HG03571 (cell line): ENCODE results near the gene TSPAN5.
"Not testable (repeated sequence)": the region's sequence is repeated elsewhere in the genome, so short reads cannot be mapped to it uniquely, and the experiment has no call there.

Source experiments
- ATAC-seq: cut with Tn5 transposase; IDR thresholded peaks from one replicate; pipeline ENCODE4 v1.9.1; 2021; ENCODE audit not compliant: unreplicated experiment

TSPAN5 gene

DNA sequence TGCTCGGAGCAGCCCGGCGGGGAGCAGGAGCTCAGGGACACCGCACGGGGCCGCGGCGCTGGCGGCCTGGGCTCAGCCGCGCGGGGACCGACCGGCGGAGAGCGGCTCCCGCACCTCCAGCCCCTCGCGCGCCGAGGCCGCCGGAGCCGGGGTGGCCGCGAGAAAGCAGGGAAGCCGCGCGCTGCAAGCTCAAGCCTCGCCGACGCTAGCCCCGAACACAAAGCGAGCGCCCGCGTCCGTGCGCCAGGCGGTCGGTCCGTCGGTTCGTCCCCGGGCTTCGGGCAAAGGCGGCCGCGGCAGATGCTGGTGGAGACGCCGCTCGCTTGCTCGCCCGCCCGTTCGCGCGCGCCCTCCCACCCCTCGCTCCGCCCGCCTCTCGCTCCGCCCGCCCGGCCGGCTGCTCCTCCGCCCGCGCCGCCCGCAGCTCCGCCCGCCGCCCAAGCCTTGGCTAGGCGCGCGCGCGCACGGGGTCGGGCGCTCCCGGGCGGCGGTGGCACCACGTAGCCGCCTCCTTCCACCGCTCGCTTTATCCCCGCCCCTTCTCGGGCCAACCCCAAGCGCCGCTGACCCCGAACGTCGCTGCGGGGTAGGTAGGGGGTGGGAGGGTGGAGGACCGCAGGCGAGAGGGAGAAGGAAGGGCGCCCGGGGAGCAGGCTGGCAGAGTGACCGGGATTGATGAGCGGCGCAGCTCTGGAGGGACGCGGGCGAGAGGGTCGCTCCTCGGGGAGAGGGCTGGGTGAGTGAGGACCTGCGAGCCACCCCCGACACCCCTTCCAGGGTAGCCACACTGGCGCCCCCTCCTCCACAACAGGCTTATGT, at the start of gene TSPAN5:
TSS of gene TSPAN5 (minus strand) at position 325 of the 819 bp plus-strand sequence.
- peak; percentile 71 for ATAC-seq

DNA sequence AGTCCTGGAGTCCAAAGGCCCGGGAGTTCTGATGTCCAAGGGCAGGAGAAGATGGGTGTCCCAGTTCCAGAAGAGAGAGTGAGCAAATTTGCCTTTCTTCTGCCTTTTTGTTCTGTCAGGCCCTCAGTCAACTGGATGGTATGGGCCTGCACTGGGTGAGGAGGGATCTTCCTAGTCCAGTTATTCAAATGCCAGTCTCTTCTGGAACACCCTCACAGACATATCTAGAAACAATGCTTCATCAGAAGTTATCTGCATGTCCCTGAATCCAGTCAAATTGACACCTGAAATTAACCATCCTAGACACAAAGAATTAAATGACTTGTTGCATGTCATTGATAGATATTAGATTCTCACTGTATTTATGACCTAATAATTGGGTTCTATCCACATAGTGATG, 48.5 kb upstream of the TSPAN5 start:
- no peak for ATAC-seq

DNA sequence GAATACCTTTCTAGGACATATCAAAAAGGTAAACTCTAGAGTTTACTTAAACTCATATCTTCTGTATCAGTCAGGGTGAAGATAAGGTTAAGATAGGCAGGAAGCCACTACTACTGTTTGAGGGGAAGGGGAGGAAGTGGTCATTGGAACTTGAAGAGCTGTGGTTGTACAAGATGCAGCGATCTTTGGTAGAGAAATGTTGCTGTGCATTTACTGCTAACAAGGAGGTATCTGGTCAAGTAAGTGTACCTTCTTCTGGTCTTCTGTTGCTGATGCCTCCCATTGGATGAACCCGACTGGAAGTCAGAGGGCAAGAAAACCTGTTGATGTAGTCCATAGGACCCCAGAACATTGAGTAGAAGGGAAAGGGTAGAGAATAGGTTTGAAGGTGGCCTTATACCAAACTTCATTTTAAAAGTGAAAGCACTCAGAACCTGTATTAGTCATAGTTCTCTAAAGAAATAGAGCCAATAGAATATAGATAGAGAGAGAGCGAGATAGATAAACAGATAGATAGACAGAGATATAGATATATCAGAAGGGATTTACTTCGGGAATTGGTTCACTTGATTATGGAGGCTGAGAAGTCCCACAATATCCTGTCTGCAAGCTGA, 47.9 kb upstream of the TSPAN5 start:
- ATAC-seq = no peak

DNA sequence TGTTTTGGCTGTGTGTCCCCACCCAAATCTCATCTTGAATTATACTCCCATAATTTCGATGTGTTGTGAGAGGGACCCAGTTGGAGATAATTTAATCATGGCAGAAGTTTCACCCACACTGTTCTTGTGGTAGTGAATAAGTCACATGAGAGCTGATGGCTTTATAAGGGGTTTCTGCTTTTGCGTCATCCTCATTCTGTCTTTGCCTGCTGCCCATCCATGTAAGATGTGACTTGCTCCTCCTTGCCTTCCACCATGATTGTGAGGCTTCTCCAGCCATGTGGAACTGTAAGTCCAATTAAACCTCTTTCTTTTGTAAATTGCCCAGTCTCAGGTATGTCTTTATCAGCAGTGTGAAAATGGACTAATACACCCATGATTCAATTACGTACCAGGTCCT, 47.2 kb upstream of the TSPAN5 start:
- not testable (repeated sequence) for ATAC-seq

DNA sequence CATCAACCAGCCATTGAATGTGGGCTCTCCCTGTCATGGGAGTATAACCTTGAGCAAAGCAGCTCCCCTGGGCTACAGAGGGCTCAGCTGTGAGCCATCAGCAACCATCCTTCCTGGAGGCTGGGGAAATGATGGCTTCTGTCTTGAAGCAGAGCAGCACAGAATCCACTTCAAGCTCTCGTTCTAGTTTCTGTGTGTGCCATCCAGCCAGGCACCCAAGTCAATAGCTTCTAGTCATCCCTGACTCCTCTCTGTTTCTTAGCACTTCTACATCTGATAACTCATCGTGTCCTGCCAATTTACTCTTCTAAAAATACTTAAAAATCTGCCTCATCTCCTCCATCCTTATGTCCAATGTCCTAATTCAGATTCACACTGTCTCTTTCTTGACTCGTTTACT, 42.2 kb upstream of the TSPAN5 start:
- ATAC-seq = no peak

DNA sequence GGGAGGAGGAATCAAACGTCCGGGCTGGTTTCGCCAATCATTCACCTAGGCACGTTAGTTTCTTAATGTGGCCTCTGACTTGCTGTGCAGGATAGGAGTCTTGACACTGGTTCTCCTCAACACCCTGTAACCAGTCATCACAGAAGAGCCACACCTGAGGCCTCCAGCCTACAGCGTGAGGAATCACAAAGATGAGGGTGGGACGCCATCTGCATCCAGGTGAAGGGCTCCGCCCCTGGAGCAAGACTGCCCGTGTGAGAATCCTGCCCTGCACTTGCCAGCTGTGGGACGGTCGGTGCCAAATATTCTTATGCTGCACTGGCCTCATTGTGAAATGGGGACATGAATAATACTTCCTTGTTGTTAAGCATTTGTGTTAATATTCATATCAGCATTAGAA, 35.7 kb upstream of the TSPAN5 start:
- no peak for ATAC-seq

DNA sequence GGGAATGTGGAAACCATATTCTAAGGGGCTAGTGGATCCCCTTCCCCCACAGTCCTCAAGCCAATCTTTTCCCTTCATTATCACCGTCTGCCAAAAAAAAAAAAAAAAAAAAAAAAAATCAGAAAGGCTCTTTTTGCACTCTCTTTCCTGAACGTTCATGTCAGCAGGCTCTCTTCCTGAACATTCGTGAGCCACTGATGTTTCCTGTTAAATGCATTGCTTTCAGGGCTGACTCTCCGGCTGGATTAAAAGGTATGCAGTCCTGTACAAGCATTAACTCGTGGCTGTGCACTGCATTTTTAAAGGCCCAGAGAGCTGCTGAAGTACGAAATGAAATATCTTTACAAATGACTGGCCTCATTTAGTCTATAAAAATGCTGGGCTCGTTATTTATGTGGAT, 34.0 kb upstream of the TSPAN5 start:
- ATAC-seq = no peak

DNA sequence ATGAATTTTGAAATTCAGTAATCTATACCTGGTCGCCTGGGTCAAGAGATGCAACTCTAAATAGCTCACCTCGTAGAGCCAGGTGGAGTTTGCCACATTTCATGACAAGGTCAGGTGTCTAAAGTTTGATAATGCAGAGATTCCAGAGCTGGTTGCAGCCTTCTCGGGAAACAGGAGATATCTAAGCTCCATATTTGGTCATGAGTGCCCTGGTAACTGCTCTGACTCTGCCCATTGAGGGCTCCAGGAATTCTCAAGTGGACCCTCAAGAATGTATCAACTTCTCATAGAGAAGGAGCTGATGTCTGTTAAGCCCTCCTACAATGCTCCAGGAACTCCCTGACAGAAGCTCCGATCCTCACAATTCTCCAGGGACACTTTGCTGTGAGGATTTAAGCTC, 33.2 kb upstream of the TSPAN5 start:
- no peak for ATAC-seq

DNA sequence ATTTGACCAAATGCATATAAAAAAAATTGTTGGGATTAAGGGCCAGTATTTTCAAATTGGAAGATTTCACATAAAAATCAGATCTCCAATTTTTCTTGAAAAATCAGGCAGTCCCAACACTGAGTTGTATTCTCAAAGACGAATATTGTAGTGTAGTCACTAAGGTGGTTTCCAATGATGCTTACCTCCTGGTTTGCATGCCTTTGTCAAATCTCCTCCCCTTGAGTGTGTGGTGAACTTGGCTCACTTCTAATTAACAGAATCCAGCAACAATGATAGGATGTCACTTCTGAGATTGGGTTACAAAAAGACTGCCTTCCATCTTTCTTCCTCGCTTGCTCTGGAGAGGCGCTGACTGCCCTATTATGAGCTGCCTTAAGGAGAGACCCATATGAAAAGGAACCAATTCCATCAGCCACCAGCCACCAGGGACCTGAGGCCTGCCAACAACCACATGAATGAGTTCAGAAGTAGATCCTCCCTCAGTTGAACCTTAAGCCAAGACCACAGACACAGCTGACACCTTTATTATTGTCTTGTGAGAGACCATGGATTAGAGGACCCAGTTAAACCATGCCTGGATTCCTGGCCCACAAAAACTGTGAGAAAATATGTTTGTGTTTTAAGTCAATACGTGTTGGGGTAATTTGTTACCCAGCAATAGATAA, 31.2 kb upstream of the TSPAN5 start:
- no peak for ATAC-seq

DNA sequence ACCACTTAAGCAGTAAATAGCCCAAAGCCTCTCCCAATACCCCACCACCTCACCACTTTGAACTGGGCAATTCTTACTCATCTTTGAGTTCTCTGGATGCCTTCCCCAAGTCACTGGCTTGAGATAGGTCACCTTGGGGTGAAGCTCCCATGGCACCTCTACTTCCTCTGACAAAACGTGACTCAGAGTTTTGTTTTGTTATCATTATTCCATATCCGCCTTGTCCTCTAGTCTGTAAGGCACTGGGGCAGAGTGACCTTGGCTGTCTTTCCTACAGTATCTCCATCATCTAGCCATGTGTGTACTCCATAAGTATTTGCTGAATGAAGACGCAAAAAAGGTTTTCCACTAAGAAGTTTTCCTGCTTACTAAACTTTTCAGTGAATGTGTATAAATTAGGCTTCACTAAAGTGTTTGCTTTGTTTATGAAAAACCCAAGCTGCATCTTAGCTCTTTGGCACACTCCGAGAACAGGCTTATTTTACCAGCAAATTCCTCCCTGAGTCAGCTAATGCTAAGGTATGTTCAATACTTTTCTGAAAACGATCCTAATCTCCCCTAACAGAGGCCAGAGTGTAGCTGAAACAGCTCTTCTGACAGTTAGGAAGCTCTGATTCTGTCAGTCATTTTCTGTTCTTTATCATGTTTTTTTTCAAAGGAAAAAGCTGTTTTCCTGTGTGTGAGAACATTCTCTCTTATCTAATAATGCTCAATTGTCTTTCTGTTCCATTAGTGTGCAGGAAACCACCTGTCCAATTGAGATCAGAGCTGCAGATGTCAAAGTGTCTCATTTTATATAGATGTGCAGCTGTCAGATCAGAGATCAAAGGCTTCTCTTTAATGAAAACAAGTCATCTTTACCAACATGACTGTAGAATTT, 30.2 kb upstream of the TSPAN5 start:
- no peak for ATAC-seq

DNA sequence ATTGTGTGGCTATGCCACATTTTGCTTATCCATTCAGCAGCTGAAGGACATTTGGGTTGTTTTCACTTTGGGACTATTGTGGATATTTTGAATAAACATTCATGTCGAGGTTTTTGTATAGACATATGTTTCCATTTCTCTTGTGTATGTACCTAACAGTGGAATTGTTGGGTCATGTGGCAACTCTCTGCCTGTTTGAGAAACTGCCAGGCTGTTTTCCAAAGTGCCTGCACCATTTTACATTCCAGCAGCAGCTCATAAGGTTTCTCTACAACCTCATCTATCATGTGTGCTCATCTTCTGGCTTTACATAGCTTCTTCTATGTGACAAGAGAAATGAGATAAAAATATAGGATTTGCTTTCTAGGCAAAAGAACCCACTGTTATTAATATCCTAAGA, 29.5 kb upstream of the TSPAN5 start:
- ATAC-seq = no peak

DNA sequence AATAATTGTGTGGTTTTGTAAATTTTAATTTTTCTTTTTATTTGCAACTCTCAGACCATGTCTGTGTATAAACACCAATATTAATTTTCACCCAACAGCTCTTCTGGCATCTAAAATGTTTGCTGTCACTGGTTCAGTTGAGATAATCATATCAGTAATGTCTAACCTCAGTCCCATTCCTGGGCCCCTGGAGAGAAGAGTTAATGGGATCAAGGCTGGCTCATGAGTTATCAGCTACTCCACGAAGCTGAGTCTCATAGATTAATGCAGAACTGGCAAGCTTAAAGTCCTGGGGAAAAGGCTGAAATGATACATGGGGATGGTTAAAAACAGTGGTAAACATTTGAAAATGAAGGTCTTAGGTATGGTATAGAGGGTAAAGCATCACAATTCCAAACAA, 28.4 kb upstream of the TSPAN5 start:
- no peak for ATAC-seq

DNA sequence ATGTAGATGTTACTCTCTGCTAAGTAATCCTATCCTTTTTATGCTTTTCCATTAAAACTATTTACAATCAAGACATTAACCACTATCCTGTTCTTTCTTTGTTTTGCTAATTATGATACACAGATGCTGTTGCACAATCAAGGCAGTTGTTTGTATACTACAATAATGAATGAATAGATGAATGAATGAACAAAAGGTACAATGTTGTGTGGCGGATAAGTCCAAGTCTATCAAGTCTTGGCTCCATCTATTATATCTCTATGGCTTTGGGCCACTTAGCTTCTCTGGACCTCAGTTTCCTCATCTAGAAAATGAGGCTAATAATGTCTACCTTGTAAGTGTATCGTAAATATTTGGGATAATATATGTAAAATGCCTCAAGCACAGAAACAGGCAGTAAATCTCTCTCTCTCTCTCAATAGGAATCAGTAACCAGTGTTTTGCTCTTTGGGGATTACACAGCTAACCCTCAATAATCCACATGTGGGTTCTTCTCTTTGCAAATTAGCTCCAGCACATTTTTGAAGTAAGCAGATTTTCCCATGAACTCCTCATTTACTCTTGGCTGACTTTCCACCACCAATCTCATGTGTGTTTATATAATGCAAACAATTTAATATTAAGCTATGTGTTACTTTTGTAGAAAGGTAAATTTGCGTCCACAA, 27.8 kb upstream of the TSPAN5 start:
- ATAC-seq = no peak

DNA sequence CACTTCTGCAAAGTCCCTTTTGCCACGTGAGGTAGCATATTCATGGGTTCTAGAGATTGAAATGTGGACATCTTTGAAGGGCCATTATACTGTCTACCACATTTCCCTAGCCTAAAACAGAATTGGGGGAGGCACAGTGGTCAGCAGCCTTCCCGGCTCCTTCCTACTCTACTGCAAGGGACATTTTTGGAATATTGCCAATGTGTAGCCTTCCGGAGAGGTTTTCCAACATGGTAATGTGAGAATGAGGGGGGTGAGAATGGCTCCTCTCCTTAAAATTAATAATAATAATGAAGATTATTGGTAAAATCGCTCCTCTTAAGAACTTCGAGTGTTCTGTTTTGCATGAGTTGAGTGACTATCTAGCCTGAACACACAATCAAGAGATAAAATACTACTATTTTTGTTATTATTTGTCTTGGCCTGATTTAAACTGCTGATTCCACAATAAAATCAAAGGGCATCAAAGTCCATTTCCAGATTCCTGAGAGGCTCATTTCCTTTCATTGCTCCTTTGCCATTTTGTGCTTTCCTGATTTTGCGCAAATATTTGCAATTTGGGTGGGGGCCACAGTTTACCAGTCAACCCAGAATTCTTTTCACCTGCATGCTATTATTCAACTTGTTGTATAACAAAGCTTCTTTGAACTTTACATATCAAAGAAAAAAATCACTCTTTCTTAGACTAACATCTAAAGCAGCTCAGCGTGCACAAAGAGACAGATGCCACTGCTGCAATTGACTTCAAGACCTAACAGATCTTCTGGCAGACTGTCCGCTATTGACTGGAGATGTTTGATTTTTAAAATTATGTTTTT, 27.0 kb upstream of the TSPAN5 start:
- ATAC-seq = no peak

DNA sequence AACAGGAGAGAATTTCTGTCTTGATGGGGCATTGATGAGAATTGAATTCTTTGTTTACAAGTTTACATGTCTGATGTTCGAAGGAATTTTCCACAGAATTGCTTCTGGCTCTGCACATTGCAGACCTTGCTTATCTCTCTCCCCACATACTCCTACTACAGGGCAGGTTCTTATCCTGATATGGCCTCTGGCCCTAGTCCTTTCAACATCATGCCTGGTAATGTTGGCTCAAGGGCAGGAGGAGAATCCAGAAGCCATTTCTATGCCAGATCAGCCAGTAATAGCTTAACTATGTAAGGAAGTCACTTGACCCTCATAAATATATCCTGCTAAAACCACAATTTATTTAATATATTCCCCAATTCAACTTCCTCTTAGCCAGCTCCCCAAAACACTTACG, 24.3 kb upstream of the TSPAN5 start:
- no peak for ATAC-seq

DNA sequence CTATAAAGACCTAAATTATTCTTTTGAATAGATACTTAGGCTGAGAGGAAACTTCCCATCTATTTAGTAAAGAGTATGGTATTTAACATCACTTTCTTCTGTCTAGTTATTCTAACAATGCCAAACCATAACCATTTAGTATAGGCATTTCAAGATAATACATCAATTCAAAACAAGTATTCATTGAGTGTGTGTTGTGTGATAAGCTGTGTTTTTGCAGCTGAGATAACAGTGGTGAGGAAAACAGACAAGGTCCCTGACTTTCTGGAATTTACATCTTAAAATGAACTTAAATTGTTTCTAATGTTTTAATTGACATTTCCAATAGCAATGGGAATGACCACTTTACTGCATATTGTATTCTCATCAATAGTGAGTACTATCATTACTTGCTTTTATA, 22.4 kb upstream of the TSPAN5 start:
- no peak for ATAC-seq

DNA sequence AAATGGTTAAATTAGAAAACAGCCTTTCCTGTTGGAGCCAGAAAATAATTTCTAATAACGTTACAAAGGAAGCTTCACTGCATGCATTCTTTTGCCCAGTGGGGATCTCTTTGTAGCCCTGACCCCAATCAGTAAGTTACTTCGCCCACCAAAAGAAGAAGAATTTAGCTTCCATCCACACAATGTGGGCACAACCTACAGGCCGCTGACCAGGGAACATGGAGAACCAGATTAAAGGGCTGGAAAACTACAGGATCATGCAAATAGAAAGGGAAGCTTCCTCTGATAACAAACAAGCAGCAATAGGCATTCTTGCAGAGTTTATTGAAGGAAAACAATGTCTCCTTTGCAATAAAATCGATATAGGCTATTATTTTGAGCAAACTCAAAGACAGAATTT, 21.3 kb upstream of the TSPAN5 start:
- no peak for ATAC-seq

DNA sequence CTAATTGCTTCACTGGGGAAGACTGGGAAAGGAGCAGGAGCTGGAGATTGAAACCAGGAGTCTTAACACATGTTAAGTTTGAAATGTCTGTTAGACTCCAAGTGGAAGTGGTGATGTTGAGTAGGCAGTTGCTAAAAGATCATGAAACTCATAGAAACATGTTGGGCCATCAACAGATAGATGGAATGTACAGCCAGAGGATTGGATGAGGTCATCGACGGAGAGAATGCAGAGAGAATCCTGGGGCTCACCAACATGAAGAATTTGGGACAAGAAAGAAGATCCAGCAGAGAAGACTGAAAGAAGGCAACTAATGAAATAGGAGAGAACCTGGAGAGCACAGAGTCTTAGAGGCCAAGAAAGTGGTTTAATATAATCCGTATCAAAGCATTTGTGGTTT, 19.4 kb upstream of the TSPAN5 start:
- no peak for ATAC-seq

DNA sequence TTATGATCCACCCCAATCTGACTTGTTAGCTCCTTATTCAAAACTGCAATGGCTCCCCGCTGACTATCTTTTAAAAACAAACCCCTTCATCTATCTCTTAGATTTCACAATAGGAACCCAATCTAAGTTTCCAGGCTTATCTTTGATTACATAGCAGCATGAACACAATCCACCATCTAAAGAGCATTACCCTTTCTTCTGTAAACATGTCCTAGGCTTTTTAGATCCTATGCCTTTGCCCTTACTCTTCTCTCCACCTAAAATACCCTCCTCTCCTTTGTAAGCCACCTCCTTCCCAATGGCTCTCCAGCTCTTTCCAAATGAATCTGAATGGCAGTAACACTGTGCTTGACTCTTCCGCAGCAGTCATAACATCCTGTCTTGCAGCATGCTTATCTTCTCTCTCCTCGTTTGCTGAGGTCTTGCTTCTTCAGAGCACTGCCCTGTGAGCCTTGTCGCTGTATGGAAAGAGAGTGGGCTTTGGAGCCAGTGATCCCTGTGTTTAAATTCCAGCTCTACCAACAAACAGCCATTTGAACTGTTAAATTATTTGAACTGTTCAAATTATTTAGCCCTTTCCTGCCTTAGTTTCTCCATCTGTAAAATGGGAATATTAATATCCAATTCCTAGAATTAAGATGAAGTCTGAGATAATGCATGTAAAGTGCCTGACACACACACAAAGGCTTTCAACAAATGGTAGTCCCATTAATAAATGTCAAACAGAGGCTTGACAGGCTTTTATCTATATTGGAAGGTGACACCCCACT, 16.2 kb upstream of the TSPAN5 start:
- ATAC-seq = no peak
